ENCODE results near the gene SYNC.
"Not testable (repeated sequence)": the region's sequence is repeated elsewhere in the genome, so short reads cannot be mapped to it uniquely, and the experiment has no call there.

SYNC gene

GRCh38 chr1:32632829-32633228, 69.7 kb downstream of the SYNC start:
- H3K27ac ChIP-seq = no peak overlapping the region
- no peak for TF ChIP-seq ZFX (IDR thresholded peaks at IDR 0.05)
- TF ChIP-seq, protein P1, sequence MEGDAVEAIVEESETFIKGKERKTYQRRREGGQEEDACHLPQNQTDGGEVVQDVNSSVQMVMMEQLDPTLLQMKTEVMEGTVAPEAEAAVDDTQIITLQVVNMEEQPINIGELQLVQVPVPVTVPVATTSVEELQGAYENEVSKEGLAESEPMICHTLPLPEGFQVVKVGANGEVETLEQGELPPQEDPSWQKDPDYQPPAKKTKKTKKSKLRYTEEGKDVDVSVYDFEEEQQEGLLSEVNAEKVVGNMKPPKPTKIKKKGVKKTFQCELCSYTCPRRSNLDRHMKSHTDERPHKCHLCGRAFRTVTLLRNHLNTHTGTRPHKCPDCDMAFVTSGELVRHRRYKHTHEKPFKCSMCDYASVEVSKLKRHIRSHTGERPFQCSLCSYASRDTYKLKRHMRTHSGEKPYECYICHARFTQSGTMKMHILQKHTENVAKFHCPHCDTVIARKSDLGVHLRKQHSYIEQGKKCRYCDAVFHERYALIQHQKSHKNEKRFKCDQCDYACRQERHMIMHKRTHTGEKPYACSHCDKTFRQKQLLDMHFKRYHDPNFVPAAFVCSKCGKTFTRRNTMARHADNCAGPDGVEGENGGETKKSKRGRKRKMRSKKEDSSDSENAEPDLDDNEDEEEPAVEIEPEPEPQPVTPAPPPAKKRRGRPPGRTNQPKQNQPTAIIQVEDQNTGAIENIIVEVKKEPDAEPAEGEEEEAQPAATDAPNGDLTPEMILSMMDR (conservative IDR thresholded peaks at IDR 0.05) = no peak

GRCh38 chr1:32630173-32630572, 72.4 kb downstream of the SYNC start:
- not testable (repeated sequence) for H3K27ac ChIP-seq
